Urothelium cell line (cell line): ENCODE data around the gene ST8SIA1.

Experiments used
- DNase-seq: peaks from one replicate; pipeline ENCODE4 v3.0.0; 2011; ENCODE audit warnings: low spot score, mixed read lengths
- FAIRE-seq: peaks from 2 replicates; lab custom pipeline; 2011; peaks lifted over from hg19 to GRCh38; lab: Jason Lieb, UNC

ST8SIA1 gene

GRCh38 chr12:22284871-22285270 is 49.6 kb downstream of the ST8SIA1 start:
- no peak for FAIRE-seq
- no peak for DNase-seq

- no peak for FAIRE-seq
- no peak for DNase-seq
Observed at GRCh38 chr12:22283508-22283907, 51.0 kb downstream of the ST8SIA1 start.

- no peak for FAIRE-seq
- peak; percentile 27 for DNase-seq
Observed at GRCh38 chr12:22283006-22283506, 51.5 kb downstream of the ST8SIA1 start.

- peak; percentile 49 for DNase-seq
- FAIRE-seq: no peak
Observed at GRCh38 chr12:22282283-22282682, 52.2 kb downstream of the ST8SIA1 start.

- FAIRE-seq (no peak), DNase-seq (no peak)
Observed at GRCh38 chr12:22276867-22277266, 57.6 kb downstream of the ST8SIA1 start.

GRCh38 chr12:22276313-22276712 is 58.2 kb downstream of the ST8SIA1 start:
- DNase-seq (no peak), FAIRE-seq (no peak)

GRCh38 chr12:22275843-22276242 is 58.7 kb downstream of the ST8SIA1 start:
- FAIRE-seq: peak; percentile 85
- DNase-seq: peak; percentile 82

GRCh38 chr12:22272335-22273151 is 62.0 kb downstream of the ST8SIA1 start:
- FAIRE-seq (peak; percentile 53), DNase-seq (no peak)

GRCh38 chr12:22271023-22271422 is 63.5 kb downstream of the ST8SIA1 start:
- DNase-seq (peak; percentile 23), FAIRE-seq (no peak)

- no peak for FAIRE-seq
- no peak for DNase-seq
Observed at GRCh38 chr12:22268973-22269372, 65.5 kb downstream of the ST8SIA1 start.

- no peak for DNase-seq
- no peak for FAIRE-seq
Observed at GRCh38 chr12:22268406-22268805, 66.1 kb downstream of the ST8SIA1 start.

GRCh38 chr12:22266101-22266500 is 68.4 kb downstream of the ST8SIA1 start:
- no peak for FAIRE-seq
- peak; percentile 23 for DNase-seq

GRCh38 chr12:22264380-22264779 is 70.1 kb downstream of the ST8SIA1 start:
- no peak for DNase-seq
- FAIRE-seq: no peak

- DNase-seq: peak; percentile 16
- FAIRE-seq: no peak
Observed at GRCh38 chr12:22262309-22262708, 72.2 kb downstream of the ST8SIA1 start.

- FAIRE-seq (no peak), DNase-seq (no peak)
Observed at GRCh38 chr12:22257100-22257499, 77.4 kb downstream of the ST8SIA1 start.

- no peak for FAIRE-seq
Observed at GRCh38 chr12:22256605-22257004, 77.9 kb downstream of the ST8SIA1 start.

GRCh38 chr12:22256041-22256441 is 78.5 kb downstream of the ST8SIA1 start:
- DNase-seq (no peak), FAIRE-seq (no peak)

More at GRCh38 chr12:22256605-22257004, 77.9 kb downstream of the ST8SIA1 start:
- no peak for DNase-seq

GRCh38 chr12:22255097-22255496 is 79.4 kb downstream of the ST8SIA1 start:
- FAIRE-seq (no peak), DNase-seq (no peak)

GRCh38 chr12:22254478-22254877 is 80.0 kb downstream of the ST8SIA1 start:
- FAIRE-seq: no peak
- DNase-seq: no peak

- DNase-seq: no peak
- no peak for FAIRE-seq
Observed at GRCh38 chr12:22252057-22252456, 82.5 kb downstream of the ST8SIA1 start.

- FAIRE-seq: no peak
- no peak for DNase-seq
Observed at GRCh38 chr12:22250762-22251161, 83.7 kb downstream of the ST8SIA1 start.

- no peak for DNase-seq
- no peak for FAIRE-seq
Observed at GRCh38 chr12:22248571-22249115, 85.9 kb downstream of the ST8SIA1 start.
